SK-N-SH treated with all-trans-retinoic acid at 6 μM for 48 hours (cell line): Measurements from ENCODE around the gene PIKFYVE.

Source experiments
- ARNTL ChIP-seq: fragments of 450-650 bp; formaldehyde crosslinking; IDR thresholded peaks from 2 replicates; pipeline ENCODE4 v1.5.0; 2020; ENCODE audit warnings: low read depth, mild to moderate bottlenecking, moderate library complexity, borderline replicate concordance
- CSDC2 ChIP-seq: fragments of 250-450 bp; sonication (Bioruptor Pico); IDR thresholded peaks from 2 replicates; pipeline ENCODE4 v1.5.0; 2020; ENCODE audit warnings: mild to moderate bottlenecking, moderate library complexity
- GLIS3 ChIP-seq: fragments of 250-450 bp; sonication (Bioruptor Pico); IDR thresholded peaks from 2 replicates; pipeline ENCODE4 v1.5.0; 2020; ENCODE audit warnings: mild to moderate bottlenecking, moderate library complexity
- RARB ChIP-seq: fragments of 250-450 bp; sonication (Bioruptor Pico); IDR thresholded peaks from 2 replicates; pipeline ENCODE4 v1.8.0; 2021; ENCODE audit warnings: mild to moderate bottlenecking, moderate library complexity
- TOX ChIP-seq: fragments of 250-450 bp; sonication (Bioruptor Pico); IDR thresholded peaks from 2 replicates; pipeline ENCODE4 v1.8.0; 2021; ENCODE audit warnings: mild to moderate bottlenecking, moderate library complexity, borderline replicate concordance
- ZFP3 ChIP-seq: fragments of 250-450 bp; sonication (Bioruptor Pico); IDR thresholded peaks from 2 replicates; pipeline ENCODE4 v1.5.0; 2020; ENCODE audit warnings: mild to moderate bottlenecking, moderate library complexity
- ZFP30 ChIP-seq: fragments of 450-650 bp; formaldehyde crosslinking; IDR thresholded peaks from 2 replicates; pipeline ENCODE4 v1.5.0; 2022; ENCODE audit warnings: mild to moderate bottlenecking, moderate library complexity
- ZNF565 ChIP-seq: fragments of 450-650 bp; formaldehyde crosslinking; conservative IDR thresholded peaks from 2 replicates; pipeline ENCODE4 v1.5.0; 2020; ENCODE audit warnings: low read depth, mild to moderate bottlenecking, moderate library complexity
- ZNF8 ChIP-seq: fragments of 450-650 bp; formaldehyde crosslinking; IDR thresholded peaks from 2 replicates; pipeline ENCODE4 v1.5.0; 2020; ENCODE audit warnings: mild to moderate bottlenecking, moderate library complexity
- TF ChIP-seq, protein P1 (sequence below): fragments of 250-450 bp; sonication (Bioruptor Pico); IDR thresholded peaks from 2 replicates; pipeline ENCODE4 v1.8.0; 2020; ENCODE audit warnings: mild to moderate bottlenecking, moderate library complexity, borderline replicate concordance
- TF ChIP-seq, protein P2 (sequence below): fragments of 250-450 bp; sonication (Bioruptor Pico); IDR thresholded peaks from 2 replicates; pipeline ENCODE4 v1.5.1; 2021; ENCODE audit warnings: mild to moderate bottlenecking, moderate library complexity
- TF ChIP-seq, protein P3 (sequence below): fragments of 250-450 bp; sonication (Bioruptor Pico); IDR thresholded peaks from 2 replicates; pipeline ENCODE4 v1.5.0; 2020; ENCODE audit warnings: mild to moderate bottlenecking, moderate library complexity
- TF ChIP-seq, protein P4 (sequence below): fragments of 250-450 bp; sonication (Bioruptor Pico); IDR thresholded peaks from 2 replicates; pipeline ENCODE4 v1.5.1; 2020; ENCODE audit warnings: low read depth, mild to moderate bottlenecking, moderate library complexity

DNA sequence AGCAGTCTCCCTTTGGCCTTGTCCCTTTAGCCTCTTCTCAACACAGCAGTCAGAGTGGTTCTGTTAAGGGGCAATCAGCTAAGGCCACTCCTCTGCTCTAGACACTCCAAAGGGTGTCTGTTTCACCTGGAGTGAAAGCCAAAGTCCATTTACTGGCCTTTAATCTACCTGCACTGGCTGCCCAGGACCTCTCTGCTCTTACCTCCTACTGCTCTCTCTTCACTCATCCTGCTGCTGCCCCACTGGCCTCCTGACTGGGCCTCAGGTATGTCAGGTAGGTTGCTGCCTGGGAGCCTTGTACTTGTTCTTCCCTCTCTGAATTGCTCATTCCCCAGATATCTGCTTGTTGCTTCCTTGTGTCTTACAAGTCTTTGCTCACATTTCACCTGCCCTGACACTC lies 68.2 kb downstream of the PIKFYVE start:
- TF ChIP-seq TOX (CRISPR knock-in tag) (no peak), ARNTL (no peak), CSDC2 (no peak), ZFP3 (CRISPR knock-in tag) (no peak), ZNF8 (CRISPR knock-in tag) (no peak), ZNF565 (CRISPR knock-in tag) (no peak), RARB (CRISPR knock-in tag) (no peak), ZFP30 (CRISPR knock-in tag) (no peak), GLIS3 (CRISPR knock-in tag) (no peak)
- TF ChIP-seq, protein P1, sequence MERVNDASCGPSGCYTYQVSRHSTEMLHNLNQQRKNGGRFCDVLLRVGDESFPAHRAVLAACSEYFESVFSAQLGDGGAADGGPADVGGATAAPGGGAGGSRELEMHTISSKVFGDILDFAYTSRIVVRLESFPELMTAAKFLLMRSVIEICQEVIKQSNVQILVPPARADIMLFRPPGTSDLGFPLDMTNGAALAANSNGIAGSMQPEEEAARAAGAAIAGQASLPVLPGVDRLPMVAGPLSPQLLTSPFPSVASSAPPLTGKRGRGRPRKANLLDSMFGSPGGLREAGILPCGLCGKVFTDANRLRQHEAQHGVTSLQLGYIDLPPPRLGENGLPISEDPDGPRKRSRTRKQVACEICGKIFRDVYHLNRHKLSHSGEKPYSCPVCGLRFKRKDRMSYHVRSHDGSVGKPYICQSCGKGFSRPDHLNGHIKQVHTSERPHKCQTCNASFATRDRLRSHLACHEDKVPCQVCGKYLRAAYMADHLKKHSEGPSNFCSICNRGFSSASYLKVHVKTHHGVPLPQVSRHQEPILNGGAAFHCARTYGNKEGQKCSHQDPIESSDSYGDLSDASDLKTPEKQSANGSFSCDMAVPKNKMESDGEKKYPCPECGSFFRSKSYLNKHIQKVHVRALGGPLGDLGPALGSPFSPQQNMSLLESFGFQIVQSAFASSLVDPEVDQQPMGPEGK: no peak
- TF ChIP-seq, protein P2, sequence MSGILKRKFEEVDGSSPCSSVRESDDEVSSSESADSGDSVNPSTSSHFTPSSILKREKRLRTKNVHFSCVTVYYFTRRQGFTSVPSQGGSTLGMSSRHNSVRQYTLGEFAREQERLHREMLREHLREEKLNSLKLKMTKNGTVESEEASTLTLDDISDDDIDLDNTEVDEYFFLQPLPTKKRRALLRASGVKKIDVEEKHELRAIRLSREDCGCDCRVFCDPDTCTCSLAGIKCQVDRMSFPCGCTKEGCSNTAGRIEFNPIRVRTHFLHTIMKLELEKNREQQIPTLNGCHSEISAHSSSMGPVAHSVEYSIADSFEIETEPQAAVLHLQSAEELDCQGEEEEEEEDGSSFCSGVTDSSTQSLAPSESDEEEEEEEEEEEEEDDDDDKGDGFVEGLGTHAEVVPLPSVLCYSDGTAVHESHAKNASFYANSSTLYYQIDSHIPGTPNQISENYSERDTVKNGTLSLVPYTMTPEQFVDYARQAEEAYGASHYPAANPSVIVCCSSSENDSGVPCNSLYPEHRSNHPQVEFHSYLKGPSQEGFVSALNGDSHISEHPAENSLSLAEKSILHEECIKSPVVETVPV: no peak
- TF ChIP-seq, protein P3, sequence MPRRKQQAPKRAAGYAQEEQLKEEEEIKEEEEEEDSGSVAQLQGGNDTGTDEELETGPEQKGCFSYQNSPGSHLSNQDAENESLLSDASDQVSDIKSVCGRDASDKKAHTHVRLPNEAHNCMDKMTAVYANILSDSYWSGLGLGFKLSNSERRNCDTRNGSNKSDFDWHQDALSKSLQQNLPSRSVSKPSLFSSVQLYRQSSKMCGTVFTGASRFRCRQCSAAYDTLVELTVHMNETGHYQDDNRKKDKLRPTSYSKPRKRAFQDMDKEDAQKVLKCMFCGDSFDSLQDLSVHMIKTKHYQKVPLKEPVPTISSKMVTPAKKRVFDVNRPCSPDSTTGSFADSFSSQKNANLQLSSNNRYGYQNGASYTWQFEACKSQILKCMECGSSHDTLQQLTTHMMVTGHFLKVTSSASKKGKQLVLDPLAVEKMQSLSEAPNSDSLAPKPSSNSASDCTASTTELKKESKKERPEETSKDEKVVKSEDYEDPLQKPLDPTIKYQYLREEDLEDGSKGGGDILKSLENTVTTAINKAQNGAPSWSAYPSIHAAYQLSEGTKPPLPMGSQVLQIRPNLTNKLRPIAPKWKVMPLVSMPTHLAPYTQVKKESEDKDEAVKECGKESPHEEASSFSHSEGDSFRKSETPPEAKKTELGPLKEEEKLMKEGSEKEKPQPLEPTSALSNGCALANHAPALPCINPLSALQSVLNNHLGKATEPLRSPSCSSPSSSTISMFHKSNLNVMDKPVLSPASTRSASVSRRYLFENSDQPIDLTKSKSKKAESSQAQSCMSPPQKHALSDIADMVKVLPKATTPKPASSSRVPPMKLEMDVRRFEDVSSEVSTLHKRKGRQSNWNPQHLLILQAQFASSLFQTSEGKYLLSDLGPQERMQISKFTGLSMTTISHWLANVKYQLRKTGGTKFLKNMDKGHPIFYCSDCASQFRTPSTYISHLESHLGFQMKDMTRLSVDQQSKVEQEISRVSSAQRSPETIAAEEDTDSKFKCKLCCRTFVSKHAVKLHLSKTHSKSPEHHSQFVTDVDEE (CRISPR knock-in tag): no peak
- TF ChIP-seq, protein P4, sequence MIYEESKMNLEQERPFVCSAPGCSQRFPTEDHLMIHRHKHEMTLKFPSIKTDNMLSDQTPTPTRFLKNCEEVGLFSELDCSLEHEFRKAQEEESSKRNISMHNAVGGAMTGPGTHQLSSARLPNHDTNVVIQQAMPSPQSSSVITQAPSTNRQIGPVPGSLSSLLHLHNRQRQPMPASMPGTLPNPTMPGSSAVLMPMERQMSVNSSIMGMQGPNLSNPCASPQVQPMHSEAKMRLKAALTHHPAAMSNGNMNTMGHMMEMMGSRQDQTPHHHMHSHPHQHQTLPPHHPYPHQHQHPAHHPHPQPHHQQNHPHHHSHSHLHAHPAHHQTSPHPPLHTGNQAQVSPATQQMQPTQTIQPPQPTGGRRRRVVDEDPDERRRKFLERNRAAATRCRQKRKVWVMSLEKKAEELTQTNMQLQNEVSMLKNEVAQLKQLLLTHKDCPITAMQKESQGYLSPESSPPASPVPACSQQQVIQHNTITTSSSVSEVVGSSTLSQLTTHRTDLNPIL (CRISPR knock-in tag): no peak
